Tibial artery (tissue), 4 donors: ENCODE results near the gene ZNF524.

ENCODE experiments used
- DNase-seq, 2 donors: peaks; one replicate each; pipeline ENCODE4 v3.0.0-alpha.2; 2019
- H3K27ac ChIP-seq, 2 donors: fragments of 200-600 bp; sonication (generic) in 1 of 2; 1 replicate in 1 of 2; 2 replicates in 1 of 2; pipeline ENCODE4 v1.5.1; 2018 to 2019; ENCODE audit warnings: mild to moderate bottlenecking in 1 of 2
- H3K27me3 ChIP-seq, 2 donors: fragments of 200-600 bp; sonication (generic) in 1 of 2; one replicate each; pipeline versions ENCODE4 v1.5.1 to v1.6.0; 2016 to 2019
- H3K36me3 ChIP-seq, 3 donors: fragments of 200-600 bp; sonication (generic) in 2 of 3; one replicate each; pipeline ENCODE4 v1.5.1; 2016 to 2019; ENCODE audit warnings: mild to moderate bottlenecking in 2 of 3
- H3K4me1 ChIP-seq, 4 donors: fragments of 200-600 bp; sonication (generic) in 2 of 4; 1 replicate in 3 of 4; 2 replicates in 1 of 4; pipeline ENCODE4 v1.5.1; 2016 to 2019
- H3K4me3 ChIP-seq, 2 donors: fragments of 200-600 bp; sonication (generic) in 1 of 2; 1 replicate in 1 of 2; 2 replicates in 1 of 2; pipeline ENCODE4 v1.5.1; 2018 to 2019; ENCODE audit warnings: mild to moderate bottlenecking in 2 of 2
- H3K9me3 ChIP-seq, 3 donors: fragments of 200-600 bp; sonication (generic) in 1 of 3; one replicate each; pipeline ENCODE4 v1.5.1; 2016 to 2019
- intact Hi-C: fragments of 100-400 bp; cut with DNase I; formaldehyde crosslinking; loops from one replicate; pipeline ENCODE4 v1.15.0; 2023; ENCODE audit warnings: low total_unique reads
- TF ChIP-seq, protein P1 (sequence below), 2 experiments: fragments of 200-600 bp in 1 of 2; fragments of 450-650 bp in 1 of 2; IDR thresholded peaks; one replicate each; pipeline ENCODE4 v1.5.1; 2017 to 2019; ENCODE audit warnings: antibody characterized with exemption in 2 of 2, mild to moderate bottlenecking in 1 of 2, moderate library complexity in 1 of 2

Gene ZNF524

GRCh38 chr19:55611300-55611982 is 11.4 kb downstream of the ZNF524 start:
- Histone ChIP-seq H3K27me3 (no peaks in the 10 kb centered on the region), H3K9me3 (no peaks in the 10 kb centered on the region), H3K4me3 (no peak overlapping the region), H3K27ac (no peak overlapping the region), H3K4me1 (peaks cover 0 to 28% (median 15%) of the 10 kb centered on the region in 4 donors), H3K36me3 (peaks cover 11 to 61% (median 33%) of the 10 kb centered on the region in 3 donors)
- TF ChIP-seq, protein P1, sequence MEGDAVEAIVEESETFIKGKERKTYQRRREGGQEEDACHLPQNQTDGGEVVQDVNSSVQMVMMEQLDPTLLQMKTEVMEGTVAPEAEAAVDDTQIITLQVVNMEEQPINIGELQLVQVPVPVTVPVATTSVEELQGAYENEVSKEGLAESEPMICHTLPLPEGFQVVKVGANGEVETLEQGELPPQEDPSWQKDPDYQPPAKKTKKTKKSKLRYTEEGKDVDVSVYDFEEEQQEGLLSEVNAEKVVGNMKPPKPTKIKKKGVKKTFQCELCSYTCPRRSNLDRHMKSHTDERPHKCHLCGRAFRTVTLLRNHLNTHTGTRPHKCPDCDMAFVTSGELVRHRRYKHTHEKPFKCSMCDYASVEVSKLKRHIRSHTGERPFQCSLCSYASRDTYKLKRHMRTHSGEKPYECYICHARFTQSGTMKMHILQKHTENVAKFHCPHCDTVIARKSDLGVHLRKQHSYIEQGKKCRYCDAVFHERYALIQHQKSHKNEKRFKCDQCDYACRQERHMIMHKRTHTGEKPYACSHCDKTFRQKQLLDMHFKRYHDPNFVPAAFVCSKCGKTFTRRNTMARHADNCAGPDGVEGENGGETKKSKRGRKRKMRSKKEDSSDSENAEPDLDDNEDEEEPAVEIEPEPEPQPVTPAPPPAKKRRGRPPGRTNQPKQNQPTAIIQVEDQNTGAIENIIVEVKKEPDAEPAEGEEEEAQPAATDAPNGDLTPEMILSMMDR (IDR thresholded peaks at IDR 0.05): no peak
- DNase-seq: no peak
- intact Hi-C loops: no loop called here

- TF ChIP-seq, protein P1 (IDR thresholded peaks at IDR 0.05): no peak
- H3K36me3 ChIP-seq: peaks cover 18 to 68% (median 39%) of the 10 kb centered on the region in 3 donors
- H3K4me3 ChIP-seq: no peak overlapping the region
- H3K9me3 ChIP-seq: no peaks in the 10 kb centered on the region
- no peak for DNase-seq
- H3K27ac ChIP-seq: no peak overlapping the region
- H3K27me3 ChIP-seq: no peaks in the 10 kb centered on the region
- intact Hi-C loops: no loop called here
- peaks cover 0 to 21% (median 9%) of the 10 kb centered on the region in 4 donors for H3K4me1 ChIP-seq
Observed at GRCh38 chr19:55611983-55612645, 12.0 kb downstream of the ZNF524 start.

GRCh38 chr19:55613396-55613795 is 13.3 kb downstream of the ZNF524 start:
- H3K4me1 ChIP-seq: peaks cover 0 to 13% (median 4%) of the 10 kb centered on the region in 4 donors
- TF ChIP-seq, protein P1 (IDR thresholded peaks at IDR 0.05): no peak
- intact Hi-C loops: no loop called here
- H3K27me3 ChIP-seq: no peaks in the 10 kb centered on the region
- no peak overlapping the region for H3K27ac ChIP-seq
- peaks cover 26 to 75% (median 48%) of the 10 kb centered on the region in 3 donors for H3K36me3 ChIP-seq
- no peak overlapping the region for H3K4me3 ChIP-seq
- no peak for DNase-seq
- H3K9me3 ChIP-seq: no peaks in the 10 kb centered on the region

GRCh38 chr19:55613930-55614710 is 14.0 kb downstream of the ZNF524 start:
- H3K9me3 ChIP-seq: no peaks in the 10 kb centered on the region
- no peak overlapping the region for H3K4me3 ChIP-seq
- intact Hi-C loops: no loop called here
- no peaks in the 10 kb centered on the region for H3K27me3 ChIP-seq
- H3K36me3 ChIP-seq: peaks cover 26 to 73% (median 48%) of the 10 kb centered on the region in 3 donors
- TF ChIP-seq, protein P1 (IDR thresholded peaks at IDR 0.05): no peak
- no peak for DNase-seq
- H3K4me1 ChIP-seq: peaks cover 0 to 13% (median 4%) of the 10 kb centered on the region in 4 donors
- H3K27ac ChIP-seq: no peak overlapping the region

GRCh38 chr19:55614711-55615542 is 14.8 kb downstream of the ZNF524 start:
- Histone ChIP-seq H3K36me3 (peaks cover 26 to 65% (median 48%) of the 10 kb centered on the region in 3 donors), H3K27me3 (no peaks in the 10 kb centered on the region), H3K4me1 (peaks cover 0 to 13% (median 3%) of the 10 kb centered on the region in 4 donors), H3K9me3 (no peaks in the 10 kb centered on the region), H3K27ac (no peak overlapping the region), H3K4me3 (no peak overlapping the region)
- TF ChIP-seq, protein P1 (IDR thresholded peaks at IDR 0.05): no peak
- DNase-seq: no peak
- intact Hi-C loops: no loop called here
